Myocyte (in vitro differentiated cells): Measurements from ENCODE around the gene TCAF1. TPM values are rescaled to one million over a fixed set of nuclear protein-coding genes. Genes with fewer than 3 reads are reported as not detected.
"Not testable (repeated sequence)": the region's sequence is repeated elsewhere in the genome, so short reads cannot be mapped to it uniquely, and the experiment has no call there.

Experiments
- DNase-seq: peaks from one replicate; pipeline ENCODE4 v3.0.0-alpha.2; 2012; ENCODE audit warnings: low read depth
- total RNA-seq: library from RNA; depleted of rRNA; stranded (reverse); fragments of >200 nt; gene quantifications from 2 replicates; pipeline ENCODE4 v1.2.3, GENCODE V29; 2014

Gene TCAF1
- total RNA-seq, 1 donor from 2014 or later: 96.8 TPM

- DNase-seq: not testable (repeated sequence)
Observed at GRCh38 chr7:143871534-143871933, 30.4 kb downstream of the TCAF1 start.

DNA sequence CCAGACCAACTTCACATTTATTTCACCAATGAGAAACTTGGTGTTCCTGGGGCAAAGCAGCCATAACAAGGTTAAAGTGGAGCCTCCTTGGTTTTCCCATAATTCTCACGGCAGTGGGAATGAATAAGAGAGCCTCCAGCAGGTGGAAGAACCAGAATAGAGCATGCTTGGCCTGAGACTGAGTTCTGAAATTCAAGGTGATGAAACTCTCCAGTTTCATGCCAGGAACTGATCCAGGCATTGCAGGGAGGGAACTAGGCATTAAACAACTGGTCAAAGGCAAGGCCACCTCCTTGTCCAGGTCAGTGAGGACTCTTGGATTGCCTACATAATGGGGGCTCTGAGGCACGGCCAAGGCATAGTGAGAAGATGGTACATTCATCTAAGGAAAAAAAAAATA lies 44.0 kb downstream of the TCAF1 start:
- not testable (repeated sequence) for DNase-seq

- not testable (repeated sequence) for DNase-seq
Observed at GRCh38 chr7:143855443-143855842, 46.5 kb downstream of the TCAF1 start.

DNA sequence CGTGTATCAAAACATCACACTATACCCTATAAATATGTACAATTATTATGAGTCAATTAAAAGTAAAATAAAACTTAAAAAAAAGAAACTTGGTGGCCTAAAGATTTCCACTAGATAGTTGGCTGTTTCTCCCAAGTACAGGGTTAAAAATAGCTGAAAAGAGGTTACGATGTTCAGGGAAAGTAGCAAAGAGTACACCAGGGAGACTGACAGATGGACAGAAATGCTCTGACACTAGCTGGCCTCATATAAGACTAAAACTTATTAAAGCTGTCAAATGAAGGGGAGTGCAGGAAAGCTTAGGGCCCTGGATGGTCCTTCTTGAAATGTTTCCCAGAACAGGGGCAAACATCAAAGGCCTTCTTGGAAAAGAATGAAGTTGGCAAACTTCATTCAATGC lies 51.3 kb downstream of the TCAF1 start:
- DNase-seq: peak; percentile 19

- no peak for DNase-seq
Observed at GRCh38 chr7:143849785-143850479, 52.0 kb downstream of the TCAF1 start.

DNA sequence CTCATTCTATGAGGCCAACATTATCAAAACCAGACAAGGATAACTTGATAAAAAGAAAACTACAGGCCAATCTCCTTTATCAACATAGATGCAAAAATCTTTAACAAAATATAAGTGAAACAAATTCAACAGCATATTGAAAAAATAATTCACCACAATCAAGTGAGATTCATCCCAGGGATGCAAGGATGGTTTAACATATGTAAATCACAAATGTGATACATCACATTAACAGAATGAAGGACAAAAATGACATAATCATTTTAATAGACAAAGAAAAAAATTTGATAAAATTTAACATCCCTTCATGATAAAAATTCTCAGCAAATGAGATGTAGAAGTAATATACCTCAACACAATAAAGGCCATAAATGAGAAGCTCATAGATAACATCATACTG lies 53.8 kb downstream of the TCAF1 start:
- no peak for DNase-seq

DNA sequence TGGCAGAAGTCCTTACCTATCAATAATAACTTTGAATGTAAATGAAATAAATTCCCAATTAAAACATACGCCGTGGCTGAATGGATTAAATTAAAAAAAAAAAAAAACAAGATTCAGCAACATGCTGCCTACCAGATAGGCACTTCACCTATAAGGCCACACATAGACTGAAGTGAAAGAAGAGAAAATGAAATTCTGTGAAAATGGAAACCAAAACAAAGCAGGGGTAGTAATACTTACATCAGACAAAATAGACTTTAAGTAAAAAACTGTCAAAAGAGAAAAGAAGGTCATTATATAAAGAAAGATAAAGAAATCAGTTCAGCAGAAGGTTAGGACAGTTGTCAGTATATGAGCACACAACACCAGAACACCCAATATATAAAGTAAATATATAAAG lies 55.3 kb downstream of the TCAF1 start:
- DNase-seq: no peak

DNA sequence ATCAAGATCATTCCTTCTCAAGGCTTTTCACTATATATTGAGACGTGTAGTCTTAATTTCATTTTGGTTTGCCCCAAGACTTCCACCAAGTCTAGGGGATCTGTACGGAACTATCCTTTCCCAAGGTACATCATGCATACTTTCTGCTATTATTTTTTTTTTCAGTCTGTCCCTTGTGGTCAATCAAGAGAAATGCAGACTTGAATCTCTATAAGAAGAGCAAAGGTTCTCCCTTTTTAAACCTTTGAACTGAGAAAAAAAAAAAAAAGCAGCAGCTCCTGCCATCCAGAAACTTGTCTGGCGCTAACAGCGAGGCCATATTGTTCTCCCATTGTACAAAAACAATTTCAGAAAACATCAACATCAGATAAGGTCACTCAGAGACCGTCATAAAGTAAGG lies 60.3 kb downstream of the TCAF1 start:
- DNase-seq: peak; percentile 6

GRCh38 chr7:143840062-143840461 lies 61.9 kb downstream of the TCAF1 start:
- not testable (repeated sequence) for DNase-seq

- DNase-seq: not testable (repeated sequence)
Observed at GRCh38 chr7:143837223-143837622, 64.8 kb downstream of the TCAF1 start.

DNA sequence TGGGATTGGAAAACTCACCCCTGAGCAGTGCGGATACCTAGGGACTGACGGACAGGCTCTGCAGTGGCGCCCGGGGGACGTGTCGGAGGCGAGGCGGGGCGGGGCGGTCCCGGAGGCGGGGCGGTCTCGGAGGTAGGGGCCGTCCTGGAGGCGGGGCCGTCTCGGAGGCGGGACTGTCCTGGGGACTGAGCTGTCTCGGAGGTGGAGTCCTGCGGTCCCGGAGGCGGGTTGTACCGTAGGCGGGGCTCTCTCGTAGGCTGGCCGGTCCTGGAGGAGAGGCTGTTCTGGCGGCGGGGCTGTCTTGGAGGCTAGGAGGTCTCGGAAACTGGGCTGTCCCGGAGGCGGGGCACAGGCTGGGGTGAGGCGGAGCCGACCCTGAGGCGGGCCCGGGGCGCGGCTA lies 65.4 kb downstream of the TCAF1 start:
- DNase-seq: not testable (repeated sequence)

DNA sequence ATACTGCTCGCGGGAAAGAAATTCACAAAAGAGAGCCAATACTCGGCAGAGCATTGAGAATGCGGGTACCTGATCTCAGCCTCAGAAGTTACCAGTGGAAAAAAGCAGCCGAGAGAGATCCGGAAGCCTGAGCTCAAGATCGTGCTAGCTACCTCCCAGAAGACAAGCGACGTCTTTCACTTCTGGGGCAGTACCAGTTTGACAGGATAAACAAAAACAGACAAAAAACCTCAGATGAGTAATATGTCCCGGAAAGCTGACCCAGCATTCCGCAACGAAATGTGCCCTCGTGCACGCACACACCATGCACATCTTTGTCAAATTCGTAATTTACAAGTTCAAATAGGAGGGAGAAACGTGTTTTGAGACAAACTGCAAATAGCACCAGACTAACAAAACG lies 65.9 kb downstream of the TCAF1 start:
- not testable (repeated sequence) for DNase-seq

GRCh38 chr7:143826578-143826977 lies 75.4 kb downstream of the TCAF1 start:
- DNase-seq: not testable (repeated sequence)

DNA sequence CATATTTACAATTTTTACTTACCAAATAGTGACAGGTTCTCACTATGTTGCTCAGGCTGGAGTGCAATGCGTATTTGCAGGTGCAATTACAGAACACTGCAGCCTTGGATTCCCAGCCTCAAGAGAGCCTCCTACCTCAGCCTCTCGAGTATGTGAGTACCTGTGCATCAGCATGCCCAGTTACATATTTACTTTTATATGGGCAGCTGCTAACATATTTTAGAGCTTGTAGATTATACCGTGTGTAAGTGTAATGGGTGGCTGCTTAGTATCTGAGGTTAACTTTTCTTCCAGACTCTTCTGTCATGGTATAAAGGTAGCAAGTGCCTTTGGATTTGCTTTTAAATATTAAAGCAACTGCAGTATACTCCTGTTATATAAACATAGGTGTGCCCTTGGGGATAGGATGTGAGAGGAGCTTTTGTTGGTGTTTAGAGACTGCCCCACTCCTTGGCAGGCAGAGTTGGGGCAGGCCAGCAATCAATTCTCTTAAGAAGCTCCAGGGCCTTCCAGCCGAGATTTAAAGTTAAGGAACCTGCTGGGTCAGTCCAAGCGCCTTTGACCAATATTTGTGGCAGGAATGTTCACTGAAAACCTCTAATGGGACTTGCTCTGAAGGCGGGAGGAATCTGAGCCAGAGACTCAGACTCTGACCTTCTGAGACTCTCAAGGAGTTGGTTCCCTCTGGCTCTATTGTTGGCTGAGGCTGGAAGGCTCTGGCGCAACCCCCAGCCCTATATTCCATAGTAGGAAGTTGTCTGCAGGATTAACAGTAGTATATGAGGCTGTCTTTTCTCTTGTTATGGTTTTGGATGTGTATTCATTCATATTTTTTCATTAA lies 77.5 kb downstream of the TCAF1 start:
- DNase-seq: not testable (repeated sequence)

DNA sequence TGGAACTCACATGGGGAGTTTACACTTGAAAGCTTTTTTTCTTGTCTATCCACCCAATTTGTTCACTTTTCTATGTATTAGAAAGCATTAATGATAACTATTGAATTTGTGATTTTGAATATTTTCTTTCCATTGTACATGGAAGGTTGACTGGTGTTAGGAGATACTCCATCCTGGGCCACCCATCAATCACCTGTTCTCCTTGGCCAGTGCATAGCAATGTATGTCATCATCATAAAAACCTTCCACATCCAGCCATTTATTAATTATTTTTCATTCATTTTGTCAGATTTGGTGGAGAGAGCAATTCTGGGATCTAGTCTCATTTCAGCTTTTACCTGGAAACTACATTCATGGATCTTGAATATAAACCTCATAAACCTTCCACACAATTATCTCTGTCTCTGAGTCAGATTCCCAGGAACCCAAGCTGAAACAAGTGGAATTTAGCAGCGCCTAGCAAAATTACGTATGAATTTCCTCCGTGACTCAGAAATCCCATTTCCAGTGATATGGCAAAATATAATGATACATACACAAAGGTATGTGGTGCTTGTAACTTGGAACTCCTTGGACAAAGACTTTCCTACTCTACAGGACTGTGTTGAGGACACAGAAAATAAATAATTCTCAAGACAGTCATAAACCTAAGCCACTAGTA lies 78.2 kb downstream of the TCAF1 start:
- DNase-seq: not testable (repeated sequence)

GRCh38 chr7:143821392-143822277 lies 80.3 kb downstream of the TCAF1 start:
- not testable (repeated sequence) for DNase-seq

- not testable (repeated sequence) for DNase-seq
Observed at GRCh38 chr7:143817873-143818272, 84.1 kb downstream of the TCAF1 start.

DNA sequence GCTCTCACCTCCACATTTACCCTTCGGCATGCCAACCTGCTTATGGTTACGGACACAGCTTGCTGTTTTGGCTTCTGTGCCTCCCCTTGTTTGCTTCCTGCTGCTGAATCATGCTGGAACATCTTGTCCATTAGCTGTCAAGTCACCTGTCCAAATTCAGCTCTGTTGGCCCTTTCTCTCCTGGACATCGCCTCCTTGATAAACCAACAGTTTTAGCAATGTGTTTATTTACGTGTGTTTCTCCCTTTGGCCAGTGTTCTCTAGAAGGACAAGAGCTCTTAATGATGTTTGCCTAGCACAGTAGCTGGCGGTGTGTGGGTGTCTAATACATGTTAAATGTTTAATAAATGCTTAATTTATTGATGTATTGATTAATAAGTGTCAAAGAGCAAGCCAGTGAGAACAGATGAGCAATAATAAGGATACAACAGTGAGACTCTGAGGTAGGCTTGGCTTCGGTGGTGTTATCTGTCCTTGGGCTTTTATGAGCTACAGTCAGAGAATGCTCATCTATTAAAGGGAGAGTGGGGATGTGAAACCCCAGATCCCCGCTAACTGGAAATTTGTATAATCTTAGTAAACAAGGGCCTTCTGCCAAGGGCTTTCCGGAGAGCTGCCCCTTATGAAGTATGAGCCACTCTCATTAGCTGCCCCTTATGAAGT lies 85.4 kb downstream of the TCAF1 start:
- not testable (repeated sequence) for DNase-seq

GRCh38 chr7:143810639-143811038 lies 91.3 kb downstream of the TCAF1 start:
- not testable (repeated sequence) for DNase-seq

- DNase-seq: not testable (repeated sequence)
Observed at GRCh38 chr7:143806664-143807071, 95.3 kb downstream of the TCAF1 start.
